Spleen (tissue), 11 donors: ENCODE measurements around the gene GPR15LG. TPM values are rescaled to one million over a fixed set of nuclear protein-coding genes. Genes with fewer than 3 reads are reported as not detected.

Experiments
- DNase-seq: peaks from one replicate; pipeline ENCODE4 v3.0.0-alpha.2; 2020
- H3K27ac ChIP-seq, 8 donors: fragments of 200-600 bp; sonication (generic) in 7 of 8; 1 replicate in 4 of 8; 2 replicates in 4 of 8; pipeline versions ENCODE4 v1.5.0 to v1.8.0; 2016 to 2021; ENCODE audit warnings: inconsistent platforms in 4 of 8, mild to moderate bottlenecking in 4 of 8, moderate library complexity in 1 of 8
- H3K27me3 ChIP-seq, 7 donors: fragments of 200-600 bp; sonication (generic) in 6 of 7; replicated peaks in 1 of 7; 1 replicate in 4 of 7; 2 replicates in 3 of 7; pipeline versions ENCODE4 v1.5.0 to v1.8.0; 2016 to 2021; ENCODE audit warnings: inconsistent platforms in 3 of 7, mild to moderate bottlenecking in 1 of 7
- H3K36me3 ChIP-seq, 6 donors: fragments of 200-600 bp; sonication (generic) in 5 of 6; 1 replicate in 4 of 6; 2 replicates in 2 of 6; pipeline versions ENCODE4 v1.5.0 to v1.8.0; 2016 to 2021; ENCODE audit warnings: inconsistent platforms in 2 of 6
- H3K4me1 ChIP-seq, 6 donors: fragments of 200-600 bp; sonication (generic) in 5 of 6; 1 replicate in 3 of 6; 2 replicates in 3 of 6; pipeline versions ENCODE4 v1.5.0 to v1.8.0; 2016 to 2021; ENCODE audit warnings: inconsistent platforms in 3 of 6
- H3K4me3 ChIP-seq, 8 donors: fragments of 200-600 bp; sonication (generic) in 7 of 8; 1 replicate in 4 of 8; 2 replicates in 4 of 8; pipeline versions ENCODE4 v1.5.0 to v1.8.0; 2016 to 2021; ENCODE audit warnings: inconsistent platforms in 4 of 8, mild to moderate bottlenecking in 4 of 8, moderate library complexity in 2 of 8
- H3K9me3 ChIP-seq, 8 donors: fragments of 200-600 bp; sonication (generic) in 7 of 8; 1 replicate in 4 of 8; 2 replicates in 4 of 8; pipeline versions ENCODE4 v1.5.0 to v1.8.0; 2016 to 2021; ENCODE audit warnings: inconsistent platforms in 4 of 8
- POLR2A ChIP-seq, 3 donors: fragments of 450-650 bp; IDR thresholded peaks; one replicate each; pipeline ENCODE4 v1.5.1; 2017; ENCODE audit warnings: antibody characterized with exemption in 3 of 3, mild to moderate bottlenecking in 1 of 3
- POLR2AphosphoS5 ChIP-seq, 3 donors: sonication (generic); formaldehyde crosslinking; IDR thresholded peaks; one replicate each; pipeline ENCODE4 v1.5.1; 2017; ENCODE audit warnings: antibody characterized with exemption in 3 of 3
- WGBS, 5 donors: extraction: QIAGEN DNeasy Blood & Tissue Kit in 3 of 5; methylation state at CpG; one replicate each; pipeline versions ENCODE4 v1.1.5 to v1.1.7; 2013 to 2018; 5-methylcytosine and 5-hydroxymethylcytosine counted together
- intact Hi-C: fragments of 100-400 bp; cut with DNase I; formaldehyde crosslinking; loops from one replicate; pipeline ENCODE4 v1.15.0; 2023; ENCODE audit warnings: low total_unique reads
- polyA plus RNA-seq, 3 donors: library from polyadenylated mRNA; stranded (reverse); fragments of 200-250 nt; gene quantifications; one replicate each; pipeline ENCODE4 v1.2.1, GENCODE V29; 2013
- total RNA-seq, 7 donors: library from RNA; depleted of rRNA in 3 of 7; stranded (reverse); fragments of >200 nt in 3 of 7; fragmentation: NEBNext Ultra II Directional in 4 of 7; extraction: Animal tissue kit (Norgen Biotek cat#: 25700) in 4 of 7; gene quantifications; one replicate each; pipeline versions ENCODE4 v1.1.0 to v1.2.1, GENCODE V29; 2016 to 2021
- TF ChIP-seq, protein P1 (sequence below), 11 experiments: fragments of 200-600 bp in 7 of 11; fragments of 450-650 bp in 4 of 11; sonication (generic) in 4 of 11; IDR thresholded peaks in 8 of 11; conservative IDR thresholded peaks in 3 of 11; 1 replicate in 7 of 11; 2 replicates in 4 of 11; pipeline versions ENCODE4 v1.4.0 to v1.8.0; 2016 to 2021; ENCODE audit warnings: antibody characterized with exemption in 11 of 11, inconsistent platforms in 4 of 11, mild to moderate bottlenecking in 1 of 11
- donor health status: healthy with polysubstance abuse.
- donor health status: DM: no; HTN: no; CAD: no; lungs with moderate emphysema.
- donor health status: DM: no; HTN: no; CAD: no.
- donor health status: Bipolar disorder and iron deficiency.
- donor health status: healthy.
- donor health status: DM: no; HTN: no; CAD: no.
- donor health status: DM: yes; HTN: yes; CAD: no.

GPR15LG gene
- total and polyA plus RNA-seq, 10 donors = 0.16 TPM; not detected in 9

DNA sequence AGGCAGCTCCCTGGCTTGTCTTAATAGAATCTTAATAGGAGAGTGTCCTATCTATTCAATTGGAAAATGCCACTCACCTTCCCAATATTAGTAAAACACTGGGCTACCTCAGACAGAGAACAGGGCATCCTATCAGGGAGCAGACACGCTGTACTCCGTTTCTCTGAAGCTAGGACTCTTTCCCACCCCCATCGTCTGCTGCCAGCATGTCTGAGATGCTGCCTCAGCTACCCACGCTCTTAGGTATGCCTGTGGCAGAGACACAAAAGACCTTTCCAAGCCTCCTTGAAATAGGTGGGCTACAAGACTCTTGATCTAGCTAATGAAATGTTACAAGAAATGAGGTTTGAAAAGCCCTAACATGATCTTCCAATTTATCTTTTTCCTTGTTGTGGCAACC, 54.2 kb downstream of the GPR15LG start:
- H3K27me3 ChIP-seq = peaks cover 0 to 26% (median 6%) of the 10 kb centered on the region in 7 donors
- no peak for DNase-seq
- H3K4me3 ChIP-seq = no peak overlapping the region
- no peak overlapping the region for H3K27ac ChIP-seq
- intact Hi-C loops = no loop called here
- 65 to 82% (median 71%) methylated on average over 4 of the region's 4 CpGs for WGBS, 5 donors
- TF ChIP-seq, protein P1, sequence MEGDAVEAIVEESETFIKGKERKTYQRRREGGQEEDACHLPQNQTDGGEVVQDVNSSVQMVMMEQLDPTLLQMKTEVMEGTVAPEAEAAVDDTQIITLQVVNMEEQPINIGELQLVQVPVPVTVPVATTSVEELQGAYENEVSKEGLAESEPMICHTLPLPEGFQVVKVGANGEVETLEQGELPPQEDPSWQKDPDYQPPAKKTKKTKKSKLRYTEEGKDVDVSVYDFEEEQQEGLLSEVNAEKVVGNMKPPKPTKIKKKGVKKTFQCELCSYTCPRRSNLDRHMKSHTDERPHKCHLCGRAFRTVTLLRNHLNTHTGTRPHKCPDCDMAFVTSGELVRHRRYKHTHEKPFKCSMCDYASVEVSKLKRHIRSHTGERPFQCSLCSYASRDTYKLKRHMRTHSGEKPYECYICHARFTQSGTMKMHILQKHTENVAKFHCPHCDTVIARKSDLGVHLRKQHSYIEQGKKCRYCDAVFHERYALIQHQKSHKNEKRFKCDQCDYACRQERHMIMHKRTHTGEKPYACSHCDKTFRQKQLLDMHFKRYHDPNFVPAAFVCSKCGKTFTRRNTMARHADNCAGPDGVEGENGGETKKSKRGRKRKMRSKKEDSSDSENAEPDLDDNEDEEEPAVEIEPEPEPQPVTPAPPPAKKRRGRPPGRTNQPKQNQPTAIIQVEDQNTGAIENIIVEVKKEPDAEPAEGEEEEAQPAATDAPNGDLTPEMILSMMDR (IDR thresholded peaks at IDR 0.05 in 8 of 11, conservative IDR thresholded peaks at IDR 0.05 in 3 of 11) = no peak
- TF ChIP-seq POLR2A (IDR thresholded peaks at IDR 0.05) (no peak), POLR2AphosphoS5 (IDR thresholded peaks at IDR 0.05) (no peak)
- H3K9me3 ChIP-seq = no peaks in the 10 kb centered on the region
- no peaks in the 10 kb centered on the region for H3K36me3 ChIP-seq
- H3K4me1 ChIP-seq = no peaks in the 10 kb centered on the region

DNA sequence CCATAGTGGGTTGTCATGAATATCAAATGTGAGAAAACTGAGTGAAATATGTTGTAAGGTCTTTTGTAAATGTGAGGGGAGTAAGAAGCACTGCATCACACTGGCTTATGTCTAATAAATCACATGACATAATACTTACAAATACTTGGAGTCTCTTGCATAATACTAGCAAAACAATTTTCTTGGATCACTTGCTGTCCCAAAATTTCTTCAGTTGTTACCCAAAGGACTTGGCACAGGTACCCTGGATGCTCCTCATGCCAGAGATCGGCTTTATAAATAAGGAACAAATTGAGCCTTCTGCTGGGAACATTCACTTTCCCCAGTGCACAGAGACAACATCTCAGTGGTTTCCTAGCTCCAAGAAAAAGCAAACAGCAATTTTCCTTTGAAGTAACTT, 56.8 kb downstream of the GPR15LG start:
- no peaks in the 10 kb centered on the region for H3K9me3 ChIP-seq
- no peak for DNase-seq
- WGBS, 5 donors = 67 to 97% (median 96%) methylated on average over 1 of the region's 1 CpG
- no peak overlapping the region for H3K27ac ChIP-seq
- H3K36me3 ChIP-seq = no peaks in the 10 kb centered on the region
- H3K27me3 ChIP-seq = peaks cover 0 to 27% (median 0%) of the 10 kb centered on the region in 7 donors
- intact Hi-C loops = no loop called here
- no peaks in the 10 kb centered on the region for H3K4me1 ChIP-seq
- TF ChIP-seq, protein P1 (IDR thresholded peaks at IDR 0.05 in 8 of 11, conservative IDR thresholded peaks at IDR 0.05 in 3 of 11) = no peak
- TF ChIP-seq POLR2A (IDR thresholded peaks at IDR 0.05) (no peak), POLR2AphosphoS5 (IDR thresholded peaks at IDR 0.05) (no peak)
- H3K4me3 ChIP-seq = no peak overlapping the region

DNA sequence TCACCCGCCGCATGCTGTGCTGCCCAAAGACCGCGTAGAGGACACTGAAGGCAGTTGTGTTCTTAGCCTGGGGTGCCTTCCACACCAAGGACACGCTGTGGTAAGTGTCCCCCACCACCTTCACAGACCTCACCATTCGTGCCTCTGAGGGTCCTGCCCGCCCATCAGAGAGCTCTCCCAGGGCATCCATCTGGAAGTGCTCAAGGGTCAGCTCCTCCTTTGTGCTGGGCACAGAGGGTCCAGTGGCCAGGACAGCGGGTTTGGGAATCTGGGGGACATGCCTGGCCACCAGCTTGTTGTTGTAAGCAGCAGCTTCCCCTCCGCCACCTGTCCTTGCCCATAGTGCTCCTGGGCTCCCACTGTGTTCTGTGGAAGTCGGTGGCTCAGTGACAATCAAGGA, 58.8 kb downstream of the GPR15LG start:
- Histone ChIP-seq H3K4me1 (no peaks in the 10 kb centered on the region), H3K9me3 (no peaks in the 10 kb centered on the region), H3K27ac (no peak overlapping the region), H3K36me3 (no peaks in the 10 kb centered on the region), H3K4me3 (no peak overlapping the region), H3K27me3 (peaks cover 0 to 28% (median 5%) of the 10 kb centered on the region in 7 donors)
- TF ChIP-seq, protein P1 (IDR thresholded peaks at IDR 0.05 in 8 of 11, conservative IDR thresholded peaks at IDR 0.05 in 3 of 11) = no peak
- no peak for TF ChIP-seq POLR2A (IDR thresholded peaks at IDR 0.05)
- no peak for TF ChIP-seq POLR2AphosphoS5 (IDR thresholded peaks at IDR 0.05)
- no peak for DNase-seq
- intact Hi-C loops = no loop called here
- 81 to 100% (median 84%) methylated on average over 3 to 10 of the region's 10 CpGs for WGBS, 5 donors

DNA sequence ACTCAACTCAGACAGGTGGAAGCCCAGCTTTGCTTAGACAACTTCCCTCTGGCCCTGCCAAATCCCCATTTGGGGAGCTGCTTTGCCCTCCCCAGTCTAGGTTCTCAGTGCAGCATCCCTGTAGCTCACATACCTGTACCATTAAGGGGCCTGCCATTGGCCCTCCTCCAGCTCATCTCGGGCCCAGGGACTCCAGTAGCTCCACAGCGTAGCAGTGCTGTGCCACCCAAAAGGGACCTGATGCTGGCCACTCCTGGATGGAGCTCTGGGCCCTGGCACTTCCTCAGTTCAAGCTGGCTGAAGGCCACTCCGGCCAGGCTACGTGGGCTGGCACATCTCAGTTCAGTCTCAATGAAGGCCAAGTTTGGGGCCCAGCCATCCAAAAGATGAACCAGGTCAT, 60.3 kb downstream of the GPR15LG start:
- H3K4me1 ChIP-seq = no peaks in the 10 kb centered on the region
- no peak overlapping the region for H3K4me3 ChIP-seq
- no peaks in the 10 kb centered on the region for H3K9me3 ChIP-seq
- DNase-seq = no peak
- no peak overlapping the region for H3K27ac ChIP-seq
- H3K27me3 ChIP-seq = peaks cover 0 to 37% (median 5%) of the 10 kb centered on the region in 7 donors
- intact Hi-C loops = no loop called here
- 78 to 90% (median 83%) methylated on average over 3 to 4 of the region's 4 CpGs; no CpG with 5 or more reads in 1 of the 5 donors for WGBS, 5 donors
- no peak for TF ChIP-seq POLR2A (IDR thresholded peaks at IDR 0.05)
- TF ChIP-seq POLR2AphosphoS5 (IDR thresholded peaks at IDR 0.05) = no peak
- TF ChIP-seq, protein P1 (IDR thresholded peaks at IDR 0.05 in 8 of 11, conservative IDR thresholded peaks at IDR 0.05 in 3 of 11) = no peak
- no peaks in the 10 kb centered on the region for H3K36me3 ChIP-seq
